Activated CD8-positive, alpha-beta memory T cell treated with anti-CD3 and anti-CD28 coated beads, Interleukin-2, amount 50 U/mL, for 24 hours (primary cell): ENCODE results near the gene CDC27.
"Not testable (repeated sequence)": the region's sequence is repeated elsewhere in the genome, so short reads cannot be mapped to it uniquely, and the experiment has no call there.

ENCODE experiments used
- DNase-seq: peaks from one replicate; pipeline ENCODE4 v3.0.0-alpha.2; 2020; ENCODE audit errors: extremely low read depth

Gene CDC27

DNA sequence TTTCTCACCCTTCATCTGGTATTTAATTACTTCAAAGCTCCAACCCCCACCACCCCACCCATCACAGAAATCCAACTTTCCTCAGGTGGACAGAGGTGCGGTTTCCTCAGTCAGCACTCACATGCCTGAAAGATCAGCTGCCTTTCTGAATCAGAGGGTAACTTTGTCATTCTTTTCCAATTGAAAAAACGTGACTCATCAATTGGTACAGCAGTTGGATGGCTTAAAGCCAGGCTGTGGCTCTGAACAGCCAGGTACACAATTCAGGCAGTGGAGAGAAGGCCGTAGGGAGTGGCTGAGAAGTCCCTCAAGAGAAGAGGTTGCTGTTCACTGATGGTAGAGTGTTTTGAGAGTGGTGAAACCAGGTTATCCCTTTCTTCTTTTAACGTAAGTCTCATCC, 118.8 kb downstream of the CDC27 start:
- DNase-seq = not testable (repeated sequence)
